ENCODE data around the gene TMEM175.

The TMEM175 gene

GRCh38 chr4:898869-899555 is 33.2 kb upstream of the TMEM175 start:
- DNase-seq (ENCODE audit: low read depth in 3 of 3): no peak

- DNase-seq (ENCODE audit: low read depth in 3 of 3): no peak
These were observed 32.7 kb upstream of the TMEM175 start for GRCh38 chr4:899556-899906.

GRCh38 chr4:900073-900472 is 32.2 kb upstream of the TMEM175 start:
- no peak for DNase-seq (ENCODE audit: low read depth in 3 of 3)

GRCh38 chr4:900721-901120 is 31.5 kb upstream of the TMEM175 start:
- DNase-seq (ENCODE audit: low read depth in 3 of 3): no peak

- DNase-seq (ENCODE audit: low read depth in 3 of 3): no peak
These were observed 30.9 kb upstream of the TMEM175 start for GRCh38 chr4:901192-901910.

- DNase-seq (ENCODE audit: low read depth in 3 of 3): no peak
These were observed 28.9 kb upstream of the TMEM175 start for GRCh38 chr4:903066-904046.

GRCh38 chr4:905485-906338 is 26.5 kb upstream of the TMEM175 start:
- DNase-seq (ENCODE audit: low read depth in 3 of 3): no peak

- DNase-seq (ENCODE audit: low read depth in 3 of 3): no peak
These were observed 25.7 kb upstream of the TMEM175 start for GRCh38 chr4:906339-907102.

- DNase-seq (ENCODE audit: low read depth in 3 of 3): no peak
These were observed 25.2 kb upstream of the TMEM175 start for GRCh38 chr4:907103-907400.

- DNase-seq (ENCODE audit: low read depth in 3 of 3): no peak
These were observed 24.4 kb upstream of the TMEM175 start for GRCh38 chr4:907691-908425.

- DNase-seq (ENCODE audit: low read depth in 3 of 3): no peak
These were observed 23.1 kb upstream of the TMEM175 start for GRCh38 chr4:909131-909571.

GRCh38 chr4:909821-910220 is 22.4 kb upstream of the TMEM175 start:
- no peak for DNase-seq (ENCODE audit: low read depth in 3 of 3)

- DNase-seq (ENCODE audit: low read depth in 3 of 3): no peak
These were observed 21.7 kb upstream of the TMEM175 start for GRCh38 chr4:910366-911091.

- DNase-seq (ENCODE audit: low read depth in 3 of 3): no peak
These were observed 21.0 kb upstream of the TMEM175 start for GRCh38 chr4:911221-911751.

GRCh38 chr4:911871-912490 is 20.3 kb upstream of the TMEM175 start:
- no peak for DNase-seq (ENCODE audit: low read depth in 3 of 3)

- DNase-seq (ENCODE audit: low read depth in 3 of 3): no peak
These were observed 19.5 kb upstream of the TMEM175 start for GRCh38 chr4:912548-913279.

- DNase-seq (ENCODE audit: low read depth in 3 of 3): no peak
These were observed 19.0 kb upstream of the TMEM175 start for GRCh38 chr4:913280-913618.

GRCh38 chr4:914531-914930 is 17.7 kb upstream of the TMEM175 start:
- no peak for DNase-seq (ENCODE audit: low read depth in 3 of 3)
